Liver (tissue), 9 donors: Measurements from ENCODE around the gene DCDC2C. TPM values are rescaled to one million over a fixed set of nuclear protein-coding genes. Genes with fewer than 3 reads are reported as not detected.

Experiments used
- DNase-seq: peaks from one replicate; pipeline ENCODE4 v3.0.0-alpha.2; 2017; ENCODE audit warnings: low spot score
- H3K27ac ChIP-seq, 2 donors: one replicate each; pipeline ENCODE4 v1.7.0; 2013; ENCODE audit warnings: inconsistent platforms in 2 of 2, low read length in 2 of 2, control low read depth in 1 of 2, low read depth in 1 of 2, mild to moderate bottlenecking in 1 of 2
- H3K27me3 ChIP-seq, 4 donors: one replicate each; pipeline versions ENCODE4 v1.6.1 to v1.7.0; 2013; ENCODE audit warnings: low read length in 3 of 4, inconsistent platforms in 1 of 4, mild to moderate bottlenecking in 1 of 4, moderate library complexity in 1 of 4; ENCODE audit not compliant: control insufficient read depth in 4 of 4, insufficient read depth in 4 of 4
- H3K36me3 ChIP-seq, 4 donors: one replicate each; pipeline versions ENCODE4 v1.6.1 to v1.7.0; 2013; ENCODE audit warnings: low read length in 3 of 4, mild to moderate bottlenecking in 3 of 4, low read depth in 1 of 4, moderate library complexity in 1 of 4; ENCODE audit not compliant: control insufficient read depth in 4 of 4, insufficient read depth in 3 of 4
- H3K4me1 ChIP-seq, 4 donors: one replicate each; pipeline versions ENCODE4 v1.6.1 to v1.7.0; 2013; ENCODE audit warnings: low read length in 3 of 4, mild to moderate bottlenecking in 3 of 4, moderate library complexity in 1 of 4; ENCODE audit not compliant: control insufficient read depth in 4 of 4, insufficient read depth in 4 of 4
- H3K4me3 ChIP-seq, 3 donors: one replicate each; pipeline versions ENCODE4 v1.6.1 to v1.7.0; 2013; ENCODE audit warnings: low read length in 3 of 3, control low read depth in 1 of 3, low read depth in 1 of 3, mild to moderate bottlenecking in 1 of 3
- H3K9ac ChIP-seq, 2 donors: one replicate each; pipeline ENCODE4 v1.7.0; 2013; ENCODE audit warnings: low read length in 2 of 2, mild to moderate bottlenecking in 2 of 2, moderate library complexity in 2 of 2, control low read depth in 1 of 2, low read depth in 1 of 2
- H3K9me3 ChIP-seq, 4 donors: one replicate each; pipeline versions ENCODE4 v1.6.1 to v1.7.0; 2013; ENCODE audit warnings: low read length in 3 of 4; ENCODE audit not compliant: control insufficient read depth in 4 of 4
- ATF3 ChIP-seq: IDR thresholded peaks from 2 replicates; pipeline ENCODE4 v1.6.1; 2016; ENCODE audit warnings: antibody characterized with exemption
- EGR1 ChIP-seq, 2 donors: IDR thresholded peaks; 2 replicates each; pipeline ENCODE4 v1.6.1; 2016 to 2018; ENCODE audit warnings: antibody characterized with exemption in 2 of 2, low read depth in 2 of 2
- FOXA1 ChIP-seq: IDR thresholded peaks from 2 replicates; pipeline ENCODE4 v1.6.1; 2016; ENCODE audit warnings: antibody characterized with exemption
- FOXA2 ChIP-seq: IDR thresholded peaks from 2 replicates; pipeline ENCODE4 v1.6.1; 2016; ENCODE audit warnings: antibody characterized with exemption
- GABPA ChIP-seq, 2 donors: IDR thresholded peaks in 1 of 2; conservative IDR thresholded peaks in 1 of 2; 2 replicates each; pipeline ENCODE4 v1.6.1; 2016; ENCODE audit warnings: antibody characterized with exemption in 2 of 2, mild to moderate bottlenecking in 1 of 2, moderate library complexity in 1 of 2
- HNF4A ChIP-seq, 2 donors: conservative IDR thresholded peaks; 2 replicates each; pipeline ENCODE4 v1.6.1; 2016; ENCODE audit warnings: antibody characterized with exemption in 2 of 2, mild to moderate bottlenecking in 2 of 2
- HNF4G ChIP-seq: IDR thresholded peaks from 2 replicates; pipeline ENCODE4 v1.6.1; 2016; ENCODE audit warnings: antibody characterized with exemption
- JUND ChIP-seq, 2 donors: IDR thresholded peaks; 2 replicates each; pipeline ENCODE4 v1.6.1; 2016; ENCODE audit warnings: antibody characterized with exemption in 2 of 2
- MAX ChIP-seq: IDR thresholded peaks from 2 replicates; pipeline ENCODE4 v1.6.1; 2016; ENCODE audit warnings: antibody characterized with exemption
- NR2F2 ChIP-seq: IDR thresholded peaks from 2 replicates; pipeline ENCODE4 v1.6.1; 2016; ENCODE audit warnings: antibody characterized with exemption
- RAD21 ChIP-seq, 2 donors: IDR thresholded peaks; 2 replicates each; pipeline ENCODE4 v1.6.1; 2016; ENCODE audit warnings: antibody characterized with exemption in 2 of 2, mild to moderate bottlenecking in 2 of 2
- REST ChIP-seq: IDR thresholded peaks from 2 replicates; pipeline ENCODE4 v1.6.1; 2016; ENCODE audit warnings: antibody characterized with exemption, mild to moderate bottlenecking
- RXRA ChIP-seq, 2 donors: IDR thresholded peaks; 2 replicates each; pipeline ENCODE4 v1.6.1; 2017 to 2018; ENCODE audit warnings: antibody characterized with exemption in 2 of 2, mild to moderate bottlenecking in 1 of 2
- TAF1 ChIP-seq: conservative IDR thresholded peaks from 2 replicates; pipeline ENCODE4 v1.6.1; 2016; ENCODE audit warnings: antibody characterized with exemption, mild to moderate bottlenecking
- YY1 ChIP-seq: IDR thresholded peaks from 2 replicates; pipeline ENCODE4 v1.6.1; 2016; ENCODE audit warnings: antibody characterized with exemption, mild to moderate bottlenecking
- ZBTB33 ChIP-seq: IDR thresholded peaks from 2 replicates; pipeline ENCODE4 v1.6.1; 2016; ENCODE audit warnings: antibody characterized with exemption
- WGBS: extraction: QIAGEN DNeasy Blood & Tissue Kit; methylation state at CpG from one replicate; pipeline ENCODE4 v1.1.7; 2013; 5-methylcytosine and 5-hydroxymethylcytosine counted together
- polyA plus RNA-seq, 2 donors: library from polyadenylated mRNA; stranded (reverse) in 1 of 2; unstranded in 1 of 2; fragments of 200-250 nt in 1 of 2; fragments of >200 nt in 1 of 2; fragmentation: Nextera tagmentation in 1 of 2; extraction: Ambion mirVana in 1 of 2; gene quantifications; one replicate each; pipeline versions ENCODE4 v1.2.1 to v1.2.3, GENCODE V29; 2013 to 2015
- total RNA-seq, 2 donors: library from RNA; depleted of rRNA; stranded (reverse); fragments of >200 nt; gene quantifications; one replicate each; pipeline ENCODE4 v1.2.3, GENCODE V29; 2014
- TF ChIP-seq, protein P1 (sequence below): fragments of 150-350 bp; IDR thresholded peaks from 2 replicates; pipeline ENCODE4 v1.5.1; 2017; ENCODE audit warnings: improper control_type of control experiment, low read depth, low read length; ENCODE audit not compliant: missing input control
- donor health status: healthy.
- donor health status: healthy.
- donor health status: healthy.
- donor health status: healthy.
- donor health status: healthy.

Gene DCDC2C
- total and polyA plus RNA-seq, 4 donors: not detected

- TF ChIP-seq JUND (IDR thresholded peaks at IDR 0.05) (no peak), GABPA (IDR thresholded peaks at IDR 0.05 in 1 of 2, conservative IDR thresholded peaks at IDR 0.05 in 1 of 2) (no peak), RAD21 (IDR thresholded peaks at IDR 0.05) (no peak), NR2F2 (no peak), FOXA2 (no peak), YY1 (no peak), EGR1 (IDR thresholded peaks at IDR 0.05; ENCODE audit: low read depth in 2 of 2) (no peak)
- TF ChIP-seq, protein P1, sequence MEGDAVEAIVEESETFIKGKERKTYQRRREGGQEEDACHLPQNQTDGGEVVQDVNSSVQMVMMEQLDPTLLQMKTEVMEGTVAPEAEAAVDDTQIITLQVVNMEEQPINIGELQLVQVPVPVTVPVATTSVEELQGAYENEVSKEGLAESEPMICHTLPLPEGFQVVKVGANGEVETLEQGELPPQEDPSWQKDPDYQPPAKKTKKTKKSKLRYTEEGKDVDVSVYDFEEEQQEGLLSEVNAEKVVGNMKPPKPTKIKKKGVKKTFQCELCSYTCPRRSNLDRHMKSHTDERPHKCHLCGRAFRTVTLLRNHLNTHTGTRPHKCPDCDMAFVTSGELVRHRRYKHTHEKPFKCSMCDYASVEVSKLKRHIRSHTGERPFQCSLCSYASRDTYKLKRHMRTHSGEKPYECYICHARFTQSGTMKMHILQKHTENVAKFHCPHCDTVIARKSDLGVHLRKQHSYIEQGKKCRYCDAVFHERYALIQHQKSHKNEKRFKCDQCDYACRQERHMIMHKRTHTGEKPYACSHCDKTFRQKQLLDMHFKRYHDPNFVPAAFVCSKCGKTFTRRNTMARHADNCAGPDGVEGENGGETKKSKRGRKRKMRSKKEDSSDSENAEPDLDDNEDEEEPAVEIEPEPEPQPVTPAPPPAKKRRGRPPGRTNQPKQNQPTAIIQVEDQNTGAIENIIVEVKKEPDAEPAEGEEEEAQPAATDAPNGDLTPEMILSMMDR: no peak
These were observed 82.0 kb downstream of the DCDC2C start (continued) for GRCh38 chr2:3785220-3785889.

- no peak for TF ChIP-seq HNF4G
- no peak for TF ChIP-seq FOXA2
- TF ChIP-seq, protein P1: no peak
- no peak for TF ChIP-seq RXRA (IDR thresholded peaks at IDR 0.05)
- TF ChIP-seq YY1: no peak
- no peak for TF ChIP-seq NR2F2
- 86% methylated on average over 10 of the region's 10 CpGs for WGBS
- no peak overlapping the region for H3K27ac ChIP-seq
- DNase-seq: no peak
- no peaks in the 10 kb centered on the region for H3K4me1 ChIP-seq
- H3K4me3 ChIP-seq: no peak overlapping the region
- no peaks in the 10 kb centered on the region for H3K36me3 ChIP-seq
- H3K27me3 ChIP-seq: no peaks in the 10 kb centered on the region
- no peak overlapping the region for H3K9ac ChIP-seq
- H3K9me3 ChIP-seq: no peaks in the 10 kb centered on the region
These were observed 82.5 kb downstream of the DCDC2C start for GRCh38 chr2:3785890-3786273.

DNA sequence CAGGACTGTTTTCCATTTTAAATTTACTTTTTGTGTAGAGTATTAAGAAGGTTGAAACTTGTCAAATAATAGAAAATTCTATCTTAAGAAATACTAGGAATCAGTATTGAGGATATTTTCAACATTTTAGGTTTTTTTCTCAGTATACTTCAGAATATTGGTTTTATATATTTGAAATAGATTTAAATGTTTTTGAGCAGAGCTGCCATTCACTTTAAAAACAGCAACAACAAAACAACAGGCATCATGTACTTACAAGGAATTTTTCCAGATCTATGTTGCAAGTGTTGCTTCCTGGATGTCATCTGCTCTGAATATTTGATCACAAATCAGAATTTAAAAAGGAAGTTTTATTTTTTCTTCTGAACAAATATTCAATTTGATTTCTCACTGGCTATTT is 84.4 kb downstream of the DCDC2C start:
- H3K4me3 ChIP-seq: no peak overlapping the region
- no peak for DNase-seq
- TF ChIP-seq HNF4G (no peak), RXRA (IDR thresholded peaks at IDR 0.05) (no peak), FOXA2 (no peak), REST (no peak), ZBTB33 (no peak), JUND (IDR thresholded peaks at IDR 0.05) (no peak), GABPA (IDR thresholded peaks at IDR 0.05 in 1 of 2, conservative IDR thresholded peaks at IDR 0.05 in 1 of 2) (no peak), FOXA1 (no peak), ATF3 (no peak), NR2F2 (no peak), TAF1 (no peak), MAX (no peak), HNF4A (conservative IDR thresholded peaks at IDR 0.05) (no peak), RAD21 (IDR thresholded peaks at IDR 0.05) (no peak)
- H3K4me1 ChIP-seq: no peaks in the 10 kb centered on the region
- H3K9ac ChIP-seq: no peak overlapping the region
- H3K36me3 ChIP-seq: no peaks in the 10 kb centered on the region
- H3K27me3 ChIP-seq: peaks cover 0 to 2% (median 0%) of the 10 kb centered on the region in 4 donors
- no peak overlapping the region for H3K27ac ChIP-seq
- H3K9me3 ChIP-seq: no peaks in the 10 kb centered on the region
